LoVo (cell line): ENCODE measurements around the gene CHD2.
"Not testable (repeated sequence)": the region's sequence is repeated elsewhere in the genome, so short reads cannot be mapped to it uniquely, and the experiment has no call there.

Source experiments
- DNase-seq: peaks from one replicate; pipeline ENCODE4 v3.0.0-alpha.2; 2016; ENCODE audit warnings: low spot score

Gene CHD2

DNA sequence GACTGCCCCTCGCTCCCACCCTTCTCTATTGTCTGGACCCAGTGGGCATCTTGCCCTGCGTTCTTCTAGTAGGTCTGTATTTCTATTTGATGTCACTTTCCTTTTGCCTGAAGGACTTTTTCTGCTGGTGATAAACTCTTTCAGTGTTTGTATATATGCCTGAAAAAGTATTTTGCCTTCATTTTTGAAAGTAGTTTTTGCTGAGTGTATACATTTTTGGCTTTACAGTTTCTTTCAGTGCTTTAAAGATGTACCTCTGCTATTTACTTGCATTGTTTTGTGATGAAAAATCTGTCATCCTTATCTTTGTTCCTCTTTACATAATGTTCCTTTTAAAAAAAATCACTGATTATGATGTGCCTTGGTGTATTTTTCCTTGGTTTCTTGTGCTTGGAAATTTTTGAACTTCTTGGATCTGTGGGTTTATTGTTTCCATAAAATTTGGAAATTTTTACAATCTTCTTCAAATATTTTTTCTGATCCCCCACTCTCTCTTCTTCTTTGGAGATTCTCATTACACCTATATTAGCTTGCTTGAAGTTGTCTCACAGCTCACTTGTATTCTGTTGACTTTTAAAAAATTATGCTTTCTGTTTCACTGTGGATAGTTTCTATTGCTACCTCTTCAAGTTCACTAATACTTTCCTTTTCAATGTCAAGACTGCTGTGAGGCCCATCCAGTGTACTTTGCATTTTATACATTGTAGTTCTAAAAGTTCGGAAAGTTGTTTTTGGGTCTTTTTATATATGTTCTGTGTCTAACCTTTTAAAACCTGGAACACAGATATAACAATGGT lies 121.0 kb downstream of the CHD2 start:
- no peak for DNase-seq

GRCh38 chr15:93024293-93024692 lies 124.2 kb downstream of the CHD2 start:
- no peak for DNase-seq

GRCh38 chr15:93024716-93025624 lies 124.8 kb downstream of the CHD2 start:
- DNase-seq, result no peak

GRCh38 chr15:93025625-93025982 lies 125.5 kb downstream of the CHD2 start:
- DNase-seq, result no peak

- no peak for DNase-seq
Observed at GRCh38 chr15:93026380-93026817, 126.3 kb downstream of the CHD2 start.

DNA sequence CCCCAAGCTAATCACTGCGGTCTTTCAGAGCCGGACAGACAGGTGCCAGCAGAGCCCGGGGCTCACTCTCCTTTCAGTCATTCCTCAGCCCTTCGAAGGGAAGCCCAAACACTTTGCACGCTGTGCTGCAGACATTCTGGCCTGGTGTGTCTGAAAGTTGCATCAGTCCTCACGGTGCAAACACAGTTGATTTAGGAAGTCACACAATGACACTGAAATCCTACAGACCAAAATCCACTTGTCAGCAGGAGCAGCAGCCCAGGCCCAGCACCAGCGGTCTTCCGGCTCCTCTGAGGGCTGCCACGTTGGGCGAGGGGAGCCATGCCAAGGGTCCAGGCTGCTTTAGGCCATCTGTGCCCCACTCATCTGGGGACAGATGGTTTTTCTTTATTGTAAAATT lies 127.3 kb downstream of the CHD2 start:
- DNase-seq, result no peak

DNA sequence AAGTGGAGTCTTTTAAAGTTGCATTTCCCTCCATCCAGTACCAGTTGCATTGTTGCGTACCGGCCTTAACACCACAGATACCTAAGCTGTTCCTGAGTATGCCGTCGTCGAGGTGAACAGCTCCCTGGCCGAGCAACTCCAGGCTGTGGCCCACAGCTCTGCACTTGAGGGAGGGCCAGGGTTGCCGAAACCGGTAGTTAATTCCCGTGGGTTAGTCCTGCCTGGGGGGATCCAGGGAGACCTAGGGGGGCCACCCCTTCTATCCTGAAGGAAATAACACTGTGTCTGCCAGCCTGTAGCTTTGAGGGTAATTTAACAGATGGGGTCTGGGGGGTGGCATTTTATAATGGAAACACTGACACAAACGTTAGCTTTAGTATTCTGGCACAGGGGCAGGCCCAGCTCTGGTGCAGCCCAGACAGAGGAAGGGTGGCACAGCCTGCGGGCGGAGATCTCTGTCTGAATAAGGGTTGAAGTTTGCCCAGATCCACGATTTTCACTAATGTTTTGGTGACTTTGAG lies 128.0 kb downstream of the CHD2 start:
- DNase-seq, result no peak

DNA sequence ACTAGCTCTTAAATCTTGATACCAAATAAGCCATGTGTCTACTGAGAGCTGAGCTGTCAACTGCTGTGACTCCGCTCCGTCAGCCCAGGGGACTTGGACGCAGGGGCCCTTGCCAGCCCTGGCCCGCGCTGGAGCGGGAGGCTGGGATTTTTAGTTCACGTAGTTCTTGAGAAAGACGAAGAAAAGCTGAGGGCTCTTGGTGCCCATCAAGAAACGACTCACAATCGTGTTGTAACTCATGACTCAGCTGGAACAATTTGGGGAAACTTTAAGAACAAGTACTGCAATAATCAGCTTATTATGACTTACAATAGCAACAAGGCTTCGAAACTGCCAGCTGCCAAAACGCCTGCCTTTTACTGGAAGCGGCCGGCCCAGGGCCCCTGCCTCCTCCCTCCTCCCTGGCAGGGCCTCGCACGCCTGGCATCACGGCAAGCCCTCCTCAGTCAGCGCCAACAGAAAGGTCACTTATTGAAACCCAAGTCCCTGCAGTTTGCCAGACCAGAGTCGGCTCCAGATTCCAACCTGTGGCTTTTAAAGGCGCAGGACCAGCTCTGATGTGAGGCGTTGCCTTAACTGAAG lies 128.6 kb downstream of the CHD2 start:
- DNase-seq, result no peak

DNA sequence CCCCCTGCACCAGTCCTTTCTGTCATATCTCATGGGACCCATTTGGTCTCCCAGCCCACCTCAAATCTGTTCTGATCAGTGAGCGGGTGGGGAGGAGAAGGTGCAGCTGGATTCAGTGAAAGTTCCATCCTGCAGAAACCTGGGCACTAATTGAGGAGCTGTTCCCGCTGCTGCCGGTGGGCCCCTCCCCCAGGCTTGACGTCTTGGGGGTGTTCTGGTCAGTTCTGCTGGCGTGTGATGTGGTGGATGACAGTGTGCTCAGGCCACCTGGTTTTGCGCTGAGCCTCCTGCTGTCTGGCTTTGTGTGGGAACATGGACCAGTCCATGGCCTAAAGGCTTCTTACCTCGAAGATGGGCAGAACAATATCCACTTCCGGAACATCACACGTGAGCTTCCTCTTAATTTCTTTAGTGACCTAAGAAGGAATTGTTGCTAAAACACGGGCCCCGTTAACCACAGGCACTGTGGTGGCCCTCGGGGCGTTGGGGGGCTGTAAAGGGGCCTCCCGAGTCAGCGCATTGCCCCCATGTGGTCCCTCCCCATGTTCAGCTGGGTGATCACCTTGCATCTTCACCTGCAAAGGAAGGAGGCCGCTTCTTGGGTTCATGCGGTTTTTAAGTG lies 129.2 kb downstream of the CHD2 start:
- DNase-seq, result no peak

- no peak for DNase-seq
Observed at GRCh38 chr15:93029836-93030429, 129.8 kb downstream of the CHD2 start.

- peak; percentile 75 for DNase-seq
Observed at GRCh38 chr15:93030430-93031102, 130.4 kb downstream of the CHD2 start.

GRCh38 chr15:93031103-93031464 lies 131.0 kb downstream of the CHD2 start:
- DNase-seq, result no peak

GRCh38 chr15:93031557-93032384 lies 131.6 kb downstream of the CHD2 start:
- DNase-seq, result not testable (repeated sequence)

DNA sequence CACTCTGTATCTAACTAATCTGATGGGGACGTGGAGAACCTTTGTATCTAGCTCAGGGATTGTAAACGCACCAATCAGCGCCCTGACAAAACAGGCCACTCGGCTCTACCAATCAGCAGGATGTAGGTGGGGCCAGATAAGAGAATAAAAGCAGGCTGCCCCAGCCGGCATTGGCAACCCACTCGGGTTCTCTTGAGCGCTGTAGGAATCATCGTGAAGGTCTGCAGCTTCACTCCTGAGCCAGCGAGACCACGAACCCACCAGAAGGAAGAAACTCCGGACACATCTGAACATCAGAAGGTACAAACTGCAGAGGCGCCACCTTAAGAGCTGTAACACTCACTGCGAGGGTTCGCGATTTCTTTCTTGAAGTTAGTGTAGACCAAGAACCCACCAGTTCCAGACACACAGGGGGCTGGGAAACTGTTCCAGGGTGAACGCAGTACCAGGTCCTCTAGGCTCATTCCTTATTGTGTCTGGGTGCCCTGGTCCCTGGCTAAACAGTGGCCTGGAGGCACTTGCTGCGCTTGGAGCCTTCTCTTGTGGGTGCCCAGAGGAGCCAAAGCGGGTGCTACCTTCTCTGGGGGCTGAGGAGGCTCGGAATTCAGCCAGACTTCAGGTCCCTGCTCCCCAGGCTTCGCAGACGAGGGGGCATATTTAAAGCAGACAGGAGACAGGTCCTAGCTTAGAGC lies 132.5 kb downstream of the CHD2 start:
- DNase-seq, result not testable (repeated sequence)

DNA sequence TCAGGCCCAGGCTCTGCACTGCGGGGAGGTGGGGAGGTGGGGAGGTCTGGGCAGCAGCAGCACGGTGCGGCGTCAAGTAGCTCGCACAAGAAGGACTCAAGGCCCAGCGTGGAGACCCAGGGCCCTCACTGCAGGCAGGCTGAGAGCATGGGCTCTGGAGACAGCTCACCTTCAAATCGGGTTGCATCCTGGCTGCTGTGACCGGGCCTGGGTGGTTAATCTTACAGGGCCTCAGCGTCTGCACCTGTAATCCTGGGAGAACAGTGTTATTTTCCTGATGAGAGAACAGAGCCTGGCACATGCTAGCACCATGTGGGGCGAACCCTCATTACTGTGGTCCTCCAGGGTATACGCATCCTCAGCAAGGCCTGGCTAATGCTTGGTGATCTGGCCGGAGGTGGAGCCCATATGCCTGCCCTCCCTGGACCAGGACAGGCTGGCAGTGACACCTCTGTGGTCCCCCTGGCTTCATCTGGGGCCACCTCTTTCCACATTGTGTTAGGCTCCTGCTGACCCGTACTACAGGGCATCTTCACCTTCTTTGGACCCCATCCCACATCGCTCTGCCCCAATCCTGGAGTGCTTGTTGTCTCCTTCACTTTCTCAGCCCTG lies 133.4 kb downstream of the CHD2 start:
- DNase-seq, result no peak

DNA sequence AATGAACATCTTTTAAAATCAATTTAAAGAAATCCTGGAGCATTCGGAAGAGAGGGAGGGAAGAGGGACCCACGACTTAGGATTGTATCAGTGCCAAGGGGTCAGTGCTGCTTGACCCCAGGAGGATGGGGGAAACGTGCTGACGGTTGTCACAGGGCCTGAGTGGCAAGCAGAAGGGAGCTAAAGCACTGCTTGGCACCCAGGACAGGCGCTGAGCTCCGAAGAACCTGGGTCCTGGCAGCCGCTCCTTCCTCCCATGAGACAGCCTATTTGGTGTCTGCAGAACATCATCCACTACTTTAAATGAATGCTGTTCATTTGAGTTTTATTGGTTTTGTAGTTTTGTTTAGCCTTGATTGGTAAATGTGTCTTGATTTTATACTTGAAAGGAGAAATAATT lies 134.4 kb downstream of the CHD2 start:
- no peak for DNase-seq

DNA sequence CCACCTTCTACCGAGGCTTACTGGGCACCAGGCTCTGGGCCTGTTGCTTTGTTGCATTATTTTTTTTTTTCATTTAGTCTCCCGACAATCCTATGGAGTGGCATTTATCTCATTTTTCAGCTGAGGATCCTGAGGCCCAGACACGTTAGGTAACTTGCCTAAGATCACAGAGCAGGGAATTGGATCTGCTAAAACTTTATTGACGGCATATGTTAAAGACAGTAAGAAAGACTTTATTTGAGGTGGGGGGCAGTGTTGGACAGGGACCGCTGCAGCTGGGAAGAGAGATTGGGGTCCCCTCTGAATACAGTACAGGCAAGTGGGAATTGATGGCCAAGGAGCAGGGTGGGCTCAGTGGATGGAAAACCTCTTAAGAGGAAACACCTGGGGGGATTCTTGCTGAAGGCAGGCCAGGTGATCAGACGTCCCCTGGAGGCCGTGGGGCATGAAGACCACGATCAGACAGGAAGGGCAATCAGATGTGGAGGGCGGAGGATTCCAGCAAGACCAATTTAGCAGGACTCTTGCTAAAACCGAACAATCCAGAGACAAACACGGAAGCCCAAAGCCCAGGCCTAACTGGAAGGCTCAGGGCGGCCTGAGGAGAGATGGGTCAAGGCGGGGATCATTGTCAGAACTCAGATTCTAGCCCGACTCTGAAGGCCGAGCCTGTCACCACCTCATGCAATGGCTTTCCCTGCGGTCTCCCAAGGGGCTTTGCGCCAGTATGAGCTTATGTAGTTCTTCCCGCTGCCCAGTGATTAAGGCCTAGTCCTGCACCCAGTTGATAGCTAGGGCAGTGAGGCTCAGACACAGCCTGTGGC lies 135.2 kb downstream of the CHD2 start:
- DNase-seq, result no peak
